ENCODE measurements around the gene HOXD1.

Gene HOXD1

GRCh38 chr2:176173567-176174381 is 14.7 kb upstream of the HOXD1 start:
- Histone ChIP-seq H3K4me1 (no peaks in the 10 kb centered on the region), H4K20me1 (no peaks in the 10 kb centered on the region), H3K27me3 (peaks cover 60% of the 10 kb centered on the region), H3K9me3 (peaks cover 46% of the 10 kb centered on the region), H3K9ac (no peak overlapping the region), H3K27ac (no peak overlapping the region), H3K4me3 (no peak overlapping the region), H3K36me3 (no peaks in the 10 kb centered on the region), H3K4me2 (no peak overlapping the region)
- no peak for TF ChIP-seq Cebpa-rat (IDR thresholded peaks at IDR 0.05)

GRCh38 chr2:176174382-176174823 is 14.1 kb upstream of the HOXD1 start:
- Histone ChIP-seq H4K20me1 (no peaks in the 10 kb centered on the region), H3K4me3 (no peak overlapping the region), H3K4me2 (no peak overlapping the region), H3K4me1 (no peaks in the 10 kb centered on the region), H3K9me3 (peaks cover 48% of the 10 kb centered on the region), H3K27ac (no peak overlapping the region), H3K9ac (no peak overlapping the region), H3K36me3 (no peaks in the 10 kb centered on the region), H3K27me3 (peaks cover 65% of the 10 kb centered on the region)
- TF ChIP-seq Cebpa-rat (IDR thresholded peaks at IDR 0.05), result no peak

GRCh38 chr2:176174824-176175708 is 13.4 kb upstream of the HOXD1 start:
- H3K4me2 ChIP-seq, result no peak overlapping the region
- no peak overlapping the region for H3K4me3 ChIP-seq
- peaks cover 65% of the 10 kb centered on the region for H3K27me3 ChIP-seq
- H3K9ac ChIP-seq, result no peak overlapping the region
- H3K4me1 ChIP-seq, result no peaks in the 10 kb centered on the region
- H4K20me1 ChIP-seq, result no peaks in the 10 kb centered on the region
- TF ChIP-seq Cebpa-rat (IDR thresholded peaks at IDR 0.05), result no peak
- H3K27ac ChIP-seq, result no peak overlapping the region
- peaks cover 48% of the 10 kb centered on the region for H3K9me3 ChIP-seq
- H3K36me3 ChIP-seq, result no peaks in the 10 kb centered on the region

- peaks cover 65% of the 10 kb centered on the region for H3K27me3 ChIP-seq
- no peak overlapping the region for H3K27ac ChIP-seq
- H4K20me1 ChIP-seq, result no peaks in the 10 kb centered on the region
- H3K4me3 ChIP-seq, result no peak overlapping the region
- peaks cover 48% of the 10 kb centered on the region for H3K9me3 ChIP-seq
- no peak overlapping the region for H3K9ac ChIP-seq
- no peaks in the 10 kb centered on the region for H3K36me3 ChIP-seq
- no peak overlapping the region for H3K4me2 ChIP-seq
- TF ChIP-seq Cebpa-rat (IDR thresholded peaks at IDR 0.05), result no peak
- no peaks in the 10 kb centered on the region for H3K4me1 ChIP-seq
Measured at GRCh38 chr2:176175709-176176607, 12.5 kb upstream of the HOXD1 start.

DNA sequence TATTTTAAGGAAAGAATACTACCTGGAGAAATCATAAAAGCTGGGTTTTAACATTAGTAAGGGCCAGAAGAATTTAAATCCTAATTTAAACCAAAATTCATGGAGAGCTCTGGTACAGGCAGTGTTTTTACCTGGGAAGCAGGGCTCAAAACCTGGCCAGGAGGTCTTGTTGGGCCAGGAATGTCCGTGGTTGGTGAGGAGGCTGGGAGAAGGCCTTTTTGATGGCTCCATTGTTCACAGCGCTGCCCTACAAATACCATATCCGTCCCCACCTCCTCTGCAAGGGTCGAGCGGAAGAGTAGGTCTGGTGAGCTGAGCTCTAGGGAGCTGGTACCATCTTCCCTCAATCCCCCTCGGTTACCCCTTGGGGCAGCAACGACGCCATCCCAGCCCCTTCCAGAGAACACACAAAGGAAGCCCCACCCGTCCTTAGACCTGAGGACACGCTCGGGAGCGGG is 10.9 kb upstream of the HOXD1 start:
- Histone ChIP-seq H3K27me3 (peaks cover 53% of the 10 kb centered on the region), H3K4me3 (no peak overlapping the region), H3K27ac (no peak overlapping the region), H4K20me1 (no peaks in the 10 kb centered on the region), H3K9me3 (peaks cover 35% of the 10 kb centered on the region), H3K9ac (no peak overlapping the region), H3K36me3 (no peaks in the 10 kb centered on the region), H3K4me1 (no peaks in the 10 kb centered on the region), H3K4me2 (no peak overlapping the region)
- no peak for TF ChIP-seq Cebpa-rat (IDR thresholded peaks at IDR 0.05)

- Histone ChIP-seq H3K9me3 (peaks cover 30% of the 10 kb centered on the region), H3K9ac (no peak overlapping the region), H3K4me1 (no peaks in the 10 kb centered on the region), H4K20me1 (no peaks in the 10 kb centered on the region), H3K27me3 (peaks cover 47% of the 10 kb centered on the region), H3K4me3 (no peak overlapping the region), H3K27ac (no peak overlapping the region), H3K36me3 (no peaks in the 10 kb centered on the region), H3K4me2 (no peak overlapping the region)
- TF ChIP-seq Cebpa-rat (IDR thresholded peaks at IDR 0.05), result no peak
Measured at GRCh38 chr2:176178038-176178756, 10.3 kb upstream of the HOXD1 start.

DNA sequence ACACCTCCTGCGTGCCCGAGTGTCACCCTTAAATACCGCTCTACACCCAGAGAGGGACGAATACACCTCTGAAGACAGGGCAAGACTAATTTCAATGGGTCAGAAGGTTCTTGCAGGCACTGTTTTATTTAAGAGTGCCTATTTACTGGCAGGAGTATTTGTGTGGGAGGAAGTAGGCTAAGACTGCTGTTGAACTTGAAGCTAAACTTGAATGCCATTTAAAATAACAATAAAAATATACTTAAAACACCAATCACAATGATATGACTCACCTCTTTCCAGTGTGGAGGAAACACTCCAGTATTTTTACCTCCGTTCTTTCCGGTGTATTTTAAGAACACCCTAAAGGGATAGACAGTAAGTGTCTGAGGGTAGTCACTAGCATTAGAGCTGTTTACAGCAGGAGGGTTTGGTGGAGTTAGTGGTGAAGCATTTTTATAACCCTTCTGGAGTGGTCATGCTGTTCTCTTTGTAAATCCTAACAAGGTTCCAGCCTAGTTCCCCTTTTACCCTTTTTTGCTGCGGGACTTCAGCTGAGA is 9.6 kb upstream of the HOXD1 start:
- H3K9me3 ChIP-seq, result peaks cover 30% of the 10 kb centered on the region
- H3K4me1 ChIP-seq, result no peaks in the 10 kb centered on the region
- H3K27me3 ChIP-seq, result peaks cover 41% of the 10 kb centered on the region
- H3K27ac ChIP-seq, result no peak overlapping the region
- H3K9ac ChIP-seq, result no peak overlapping the region
- no peak overlapping the region for H3K4me2 ChIP-seq
- H4K20me1 ChIP-seq, result no peaks in the 10 kb centered on the region
- TF ChIP-seq Cebpa-rat (IDR thresholded peaks at IDR 0.05), result no peak
- H3K36me3 ChIP-seq, result no peaks in the 10 kb centered on the region
- H3K4me3 ChIP-seq, result no peak overlapping the region

DNA sequence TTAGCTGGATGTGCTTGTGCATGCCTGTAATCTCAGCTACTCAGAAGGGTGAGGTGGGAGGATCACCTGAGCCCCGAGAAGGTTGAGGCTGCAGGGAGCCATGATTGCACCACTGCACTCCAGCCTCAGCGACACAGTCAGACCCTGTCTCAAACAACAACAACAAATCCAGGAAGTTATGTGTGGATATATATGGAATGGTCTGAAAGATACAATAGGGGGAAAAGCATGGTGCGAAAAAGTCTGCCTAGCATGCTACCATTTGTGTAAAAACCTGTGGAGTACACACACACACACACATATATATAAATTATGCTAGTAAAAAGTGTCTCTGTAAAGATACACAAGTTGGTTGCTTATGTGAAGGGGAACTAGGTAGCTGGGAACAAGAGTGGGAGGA is 6.9 kb upstream of the HOXD1 start:
- no peaks in the 10 kb centered on the region for H3K36me3 ChIP-seq
- TF ChIP-seq Cebpa-rat (IDR thresholded peaks at IDR 0.05), result no peak

More for the DNA sequence above, 6.9 kb upstream of the HOXD1 start:
- Histone ChIP-seq H3K4me1 (no peaks in the 10 kb centered on the region), H3K27ac (no peak overlapping the region), H3K4me3 (no peak overlapping the region), H3K9me3 (peaks cover 16% of the 10 kb centered on the region), H3K9ac (no peak overlapping the region), H3K4me2 (no peak overlapping the region), H3K27me3 (peaks cover 20% of the 10 kb centered on the region; the same call in 1 of the 2 replicates), H4K20me1 (no peaks in the 10 kb centered on the region)
